Right lobe of liver (tissue), 6 donors: ENCODE measurements around the gene TERT. TPM values are rescaled to one million over a fixed set of nuclear protein-coding genes. Genes with fewer than 3 reads are reported as not detected.
"Not testable (repeated sequence)": the region's sequence is repeated elsewhere in the genome, so short reads cannot be mapped to it uniquely, and the experiment has no call there.

Experiments used
- ATAC-seq, 4 donors: fragments of 200-7000 bp; cut with Tn5 transposase; one replicate each; pipeline ENCODE4 v1.9.1; 2020; ENCODE audit warnings: mild to moderate bottlenecking in 4 of 4, moderate library complexity in 4 of 4
- DNase-seq, 3 donors: peaks; one replicate each; pipeline ENCODE4 v3.0.0-alpha.2; 2020
- H3K27ac ChIP-seq, 3 donors: fragments of 200-600 bp; one replicate each; pipeline ENCODE4 v1.8.0; 2022
- H3K27me3 ChIP-seq, 2 donors: fragments of 200-600 bp; one replicate each; pipeline ENCODE4 v1.8.0; 2022
- H3K36me3 ChIP-seq, 4 donors: fragments of 200-600 bp; sonication (generic) in 1 of 4; one replicate each; pipeline versions ENCODE4 v1.5.1 to v1.8.0; 2017 to 2022; ENCODE audit warnings: control low read depth in 1 of 4
- H3K4me1 ChIP-seq, 4 donors: fragments of 200-600 bp; sonication (generic) in 1 of 4; one replicate each; pipeline versions ENCODE4 v1.5.1 to v1.8.0; 2017 to 2022; ENCODE audit warnings: control low read depth in 1 of 4
- H3K4me3 ChIP-seq, 3 donors: fragments of 200-600 bp; one replicate each; pipeline ENCODE4 v1.8.0; 2022
- H3K9me3 ChIP-seq, 4 donors: fragments of 200-600 bp; sonication (generic) in 1 of 4; one replicate each; pipeline versions ENCODE4 v1.5.1 to v1.8.0; 2017 to 2022; ENCODE audit warnings: control low read depth in 1 of 4
- CTCF ChIP-seq, 4 donors: fragments of 200-600 bp in 3 of 4; fragments of 450-650 bp in 1 of 4; IDR thresholded peaks; one replicate each; pipeline versions ENCODE4 v1.5.1 to v1.8.0; 2016 to 2022; ENCODE audit warnings: antibody characterized with exemption in 4 of 4, mild to moderate bottlenecking in 2 of 4
- POLR2A ChIP-seq: fragments of 450-650 bp; IDR thresholded peaks from one replicate; pipeline ENCODE4 v1.6.1; 2017; ENCODE audit warnings: antibody characterized with exemption, mild to moderate bottlenecking
- WGBS: methylation state at CpG from one replicate; pipeline ENCODE4 v1.1.6; 2018; ENCODE audit warnings: low coverage, low lambda C conversion rate; ENCODE audit not compliant: insufficient coverage; ENCODE audit errors: missing lambda C conversion rate; 5-methylcytosine and 5-hydroxymethylcytosine counted together
- intact Hi-C, 2 donors: fragments of 100-400 bp; cut with DNase I; formaldehyde crosslinking; loops; one replicate each; pipeline versions ENCODE4 v1.11.2 to v1.14.1; 2022
- total RNA-seq, 6 experiments: library from RNA; depleted of rRNA in 2 of 6; stranded (reverse); fragments of >200 nt in 2 of 6; fragmentation: NEBNext Ultra II Directional in 3 of 6; extraction: Animal tissue kit (Norgen Biotek cat#: 25700) in 3 of 6; gene quantifications; one replicate each; pipeline versions ENCODE4 v1.1.0 to v1.2.4, GENCODE V29; 2016 to 2023
- donor health status: DM: no; HTN: yes; CAD: no.
- donor health status: DM: no; HTN: no; CAD: no.
- donor health status: DM: no; HTN: no; CAD: no.
- donor health status: DM: no; HTN: yes; CAD: no.
- donor health status: DM: no; HTN: yes; CAD: no.

Gene TERT
- total RNA-seq, 6 experiments from 2014 or later = not detected

GRCh38 chr5:1285883-1286291 is 9.0 kb downstream of the TERT start:
- Histone ChIP-seq H3K27me3 (no peaks in the 10 kb centered on the region), H3K36me3 (no peaks in the 10 kb centered on the region), H3K4me3 (no peak overlapping the region), H3K27ac (no peak overlapping the region), H3K9me3 (no peaks in the 10 kb centered on the region), H3K4me1 (no peaks in the 10 kb centered on the region)
- ATAC-seq = no peak
- intact Hi-C loops = no loop called here
- WGBS = 91% methylated on average over 20 of the region's 25 CpGs
- no peak for DNase-seq
- no peak for TF ChIP-seq CTCF (IDR thresholded peaks at IDR 0.05)
- no peak for TF ChIP-seq POLR2A

- H3K36me3 ChIP-seq = no peaks in the 10 kb centered on the region
- ATAC-seq (no peak), DNase-seq (no peak)
- no peak for TF ChIP-seq CTCF (IDR thresholded peaks at IDR 0.05)
- TF ChIP-seq POLR2A = no peak
- no peaks in the 10 kb centered on the region for H3K27me3 ChIP-seq
- H3K4me3 ChIP-seq = no peak overlapping the region
- no peaks in the 10 kb centered on the region for H3K9me3 ChIP-seq
- WGBS = 83% methylated on average over 5 of the region's 12 CpGs
- H3K27ac ChIP-seq = no peak overlapping the region
- H3K4me1 ChIP-seq = no peaks in the 10 kb centered on the region
- intact Hi-C loops = no loop called here
Observed at GRCh38 chr5:1285141-1285540, 9.7 kb downstream of the TERT start.

GRCh38 chr5:1284336-1284970 is 10.4 kb downstream of the TERT start:
- WGBS = 74% methylated on average over 11 of the region's 27 CpGs
- H3K36me3 ChIP-seq, H3K27ac ChIP-seq, H3K4me3 ChIP-seq, ATAC-seq, H3K27me3 ChIP-seq, H3K4me1 ChIP-seq, intact Hi-C loops, DNase-seq, H3K9me3 ChIP-seq: not testable (repeated sequence)

GRCh38 chr5:1283729-1284041 is 11.2 kb downstream of the TERT start:
- ATAC-seq, intact Hi-C loops, H3K27ac ChIP-seq, H3K9me3 ChIP-seq, H3K27me3 ChIP-seq, H3K36me3 ChIP-seq, DNase-seq, H3K4me1 ChIP-seq, H3K4me3 ChIP-seq: not testable (repeated sequence)
- WGBS = 81% methylated on average over 11 of the region's 16 CpGs

- intact Hi-C loops, H3K4me3 ChIP-seq, H3K9me3 ChIP-seq, H3K4me1 ChIP-seq, ATAC-seq, H3K36me3 ChIP-seq, H3K27me3 ChIP-seq, H3K27ac ChIP-seq: not testable (repeated sequence)
- WGBS = 60% methylated on average over 3 of the region's 40 CpGs
- peak in 1 of 3 donors; percentile 17 for DNase-seq
Observed at GRCh38 chr5:1282993-1283728, 11.7 kb downstream of the TERT start.

- Histone ChIP-seq H3K27me3 (no peaks in the 10 kb centered on the region), H3K27ac (no peak overlapping the region), H3K4me3 (no peak overlapping the region), H3K4me1 (no peaks in the 10 kb centered on the region), H3K9me3 (no peaks in the 10 kb centered on the region), H3K36me3 (no peaks in the 10 kb centered on the region)
- DNase-seq (peak in 1 of 3 donors; percentile 35), ATAC-seq (no peak)
- intact Hi-C loops = no loop called here
- TF ChIP-seq CTCF (IDR thresholded peaks at IDR 0.05) (no peak), POLR2A (no peak)
- WGBS = 83% methylated on average over 2 of the region's 37 CpGs
Observed at GRCh38 chr5:1282131-1282992, 12.5 kb downstream of the TERT start.
